ENCODE data around the gene TLK2.
"Not testable (repeated sequence)": the region's sequence is repeated elsewhere in the genome, so short reads cannot be mapped to it uniquely, and the experiment has no call there.

Gene TLK2

DNA sequence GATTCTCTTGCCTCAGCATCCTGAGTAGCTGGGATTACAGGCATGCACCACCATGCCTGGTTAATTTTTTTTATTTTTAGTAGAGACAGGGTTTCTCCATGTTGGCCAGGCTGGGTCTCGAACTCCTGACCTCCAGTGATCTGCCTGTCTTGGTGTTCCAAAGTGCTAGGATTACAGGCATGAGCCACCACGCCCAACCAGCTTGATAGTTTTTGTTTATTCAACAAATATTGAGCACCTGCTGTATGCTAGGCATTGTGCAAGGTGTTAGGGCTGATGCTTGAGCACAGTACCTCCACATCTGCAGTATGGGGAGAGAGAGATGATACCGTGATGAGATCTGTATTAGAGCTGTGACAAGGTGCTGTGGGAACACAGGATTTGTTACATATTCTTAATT, 3.9 kb downstream of the TLK2 start:
- H3K27ac ChIP-seq (ENCODE audit: low read depth, low read length); H3K4me1 ChIP-seq (ENCODE audit: control insufficient read depth in 1 of 2, insufficient read depth in 2 of 2, low read length in 2 of 2); H3K9me3 ChIP-seq (ENCODE audit: control insufficient read depth in 1 of 2, low read length in 2 of 2); H3K4me3 ChIP-seq (ENCODE audit: low read depth in 1 of 2, low read length in 2 of 2); H3K9ac ChIP-seq (ENCODE audit: low read depth in 1 of 2, low read length in 2 of 2); H3K36me3 ChIP-seq (ENCODE audit: control insufficient read depth in 1 of 2, insufficient read depth in 2 of 2, low read length in 2 of 2); H3K27me3 ChIP-seq (ENCODE audit: control insufficient read depth in 1 of 2, insufficient read depth in 2 of 2, low read length in 2 of 2): not testable (repeated sequence)

DNA sequence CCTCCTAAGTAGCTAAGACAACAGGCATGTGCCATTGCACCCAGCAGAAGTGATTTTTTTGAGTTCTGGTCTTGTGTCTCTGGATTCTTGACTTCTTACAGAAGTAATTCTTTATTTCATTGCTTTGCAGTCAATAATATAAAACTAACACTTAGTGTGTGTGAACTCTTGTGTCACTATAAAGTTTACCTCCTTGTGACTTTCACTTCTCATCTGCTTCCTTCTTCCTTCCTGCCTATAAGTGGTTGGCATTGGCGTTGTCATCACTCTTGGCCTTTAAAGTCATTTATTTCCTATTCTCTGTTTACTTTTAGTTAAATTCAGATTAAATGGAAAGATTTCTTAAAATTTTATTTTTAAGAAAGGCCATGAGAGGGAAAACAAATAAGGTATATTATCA, 12.4 kb downstream of the TLK2 start:
- not testable (repeated sequence) for H3K9ac ChIP-seq (ENCODE audit: low read depth in 1 of 2, low read length in 2 of 2); H3K4me3 ChIP-seq (ENCODE audit: low read depth in 1 of 2, low read length in 2 of 2); H3K4me1 ChIP-seq (ENCODE audit: control insufficient read depth in 1 of 2, insufficient read depth in 2 of 2, low read length in 2 of 2); H3K9me3 ChIP-seq (ENCODE audit: control insufficient read depth in 1 of 2, low read length in 2 of 2); H3K36me3 ChIP-seq (ENCODE audit: control insufficient read depth in 1 of 2, insufficient read depth in 2 of 2, low read length in 2 of 2); H3K27ac ChIP-seq (ENCODE audit: low read depth, low read length); H3K27me3 ChIP-seq (ENCODE audit: control insufficient read depth in 1 of 2, insufficient read depth in 2 of 2, low read length in 2 of 2)

DNA sequence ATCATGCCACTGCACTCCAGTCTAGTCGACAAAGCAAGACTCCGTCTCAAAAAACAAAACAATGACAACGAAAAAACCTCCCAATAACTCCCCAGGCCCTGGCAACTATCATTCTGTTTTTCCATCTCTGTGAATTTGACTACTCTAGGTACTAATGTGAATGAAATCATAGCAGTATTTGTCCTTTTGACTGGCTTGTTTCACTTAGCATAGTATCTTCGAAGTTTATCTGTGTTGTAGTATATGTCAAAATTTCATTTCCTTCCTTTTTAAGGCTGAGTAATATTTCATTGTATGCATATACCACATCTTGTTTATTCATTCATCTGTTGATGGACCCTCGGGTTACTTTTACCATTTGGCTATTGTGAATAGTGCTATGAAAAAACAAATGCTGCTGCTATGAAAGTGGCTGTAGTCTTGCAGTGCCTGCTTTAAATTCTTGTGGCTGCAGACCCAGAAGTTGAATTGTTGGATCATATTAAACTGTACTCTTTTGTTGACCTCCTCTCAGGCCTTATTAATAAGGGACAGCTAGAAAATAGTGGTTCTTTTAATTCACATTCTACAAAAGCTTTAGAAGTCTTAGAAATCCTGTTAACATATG, 14.5 kb downstream of the TLK2 start:
- H3K27me3 ChIP-seq (ENCODE audit: control insufficient read depth in 1 of 2, insufficient read depth in 2 of 2, low read length in 2 of 2); H3K9ac ChIP-seq (ENCODE audit: low read depth in 1 of 2, low read length in 2 of 2); H3K9me3 ChIP-seq (ENCODE audit: control insufficient read depth in 1 of 2, low read length in 2 of 2); H3K36me3 ChIP-seq (ENCODE audit: control insufficient read depth in 1 of 2, insufficient read depth in 2 of 2, low read length in 2 of 2); H3K27ac ChIP-seq (ENCODE audit: low read depth, low read length); H3K4me3 ChIP-seq (ENCODE audit: low read depth in 1 of 2, low read length in 2 of 2); H3K4me1 ChIP-seq (ENCODE audit: control insufficient read depth in 1 of 2, insufficient read depth in 2 of 2, low read length in 2 of 2): not testable (repeated sequence)

GRCh38 chr17:62494073-62494472, 15.4 kb downstream of the TLK2 start:
- not testable (repeated sequence) for H3K4me3 ChIP-seq (ENCODE audit: low read depth in 1 of 2, low read length in 2 of 2)

GRCh38 chr17:62496344-62496743, 17.7 kb downstream of the TLK2 start:
- not testable (repeated sequence) for H3K36me3 ChIP-seq (ENCODE audit: control insufficient read depth in 1 of 2, insufficient read depth in 2 of 2, low read length in 2 of 2); H3K9me3 ChIP-seq (ENCODE audit: control insufficient read depth in 1 of 2, low read length in 2 of 2); H3K27ac ChIP-seq (ENCODE audit: low read depth, low read length); H3K27me3 ChIP-seq (ENCODE audit: control insufficient read depth in 1 of 2, insufficient read depth in 2 of 2, low read length in 2 of 2); H3K4me1 ChIP-seq (ENCODE audit: control insufficient read depth in 1 of 2, insufficient read depth in 2 of 2, low read length in 2 of 2); H3K4me3 ChIP-seq (ENCODE audit: low read depth in 1 of 2, low read length in 2 of 2); H3K9ac ChIP-seq (ENCODE audit: low read depth in 1 of 2, low read length in 2 of 2)

More at GRCh38 chr17:62494073-62494472, 15.4 kb downstream of the TLK2 start:
- not testable (repeated sequence) for H3K36me3 ChIP-seq (ENCODE audit: control insufficient read depth in 1 of 2, insufficient read depth in 2 of 2, low read length in 2 of 2); H3K27ac ChIP-seq (ENCODE audit: low read depth, low read length); H3K9ac ChIP-seq (ENCODE audit: low read depth in 1 of 2, low read length in 2 of 2); H3K4me1 ChIP-seq (ENCODE audit: control insufficient read depth in 1 of 2, insufficient read depth in 2 of 2, low read length in 2 of 2); H3K27me3 ChIP-seq (ENCODE audit: control insufficient read depth in 1 of 2, insufficient read depth in 2 of 2, low read length in 2 of 2); H3K9me3 ChIP-seq (ENCODE audit: control insufficient read depth in 1 of 2, low read length in 2 of 2)

DNA sequence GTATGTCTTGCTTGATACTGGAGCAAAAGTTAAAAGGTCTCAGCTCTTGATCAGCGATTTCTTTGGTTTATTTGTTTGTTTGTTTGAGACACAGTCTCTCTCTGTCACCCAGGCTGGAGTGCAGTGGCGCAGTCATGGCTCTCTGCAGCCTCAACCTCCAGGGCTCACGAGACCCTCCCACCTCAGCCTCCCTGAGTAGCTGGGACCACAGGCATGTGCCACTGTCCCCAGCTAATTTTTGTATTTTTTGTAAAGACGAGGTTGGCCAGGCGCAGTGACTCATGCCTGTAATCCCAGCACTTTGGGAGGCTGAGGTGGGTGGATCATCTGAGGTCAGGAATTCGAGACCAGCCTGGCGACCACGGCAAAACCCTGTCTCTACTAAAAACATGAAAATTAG, 20.2 kb downstream of the TLK2 start:
- not testable (repeated sequence) for H3K9me3 ChIP-seq (ENCODE audit: control insufficient read depth in 1 of 2, low read length in 2 of 2); H3K4me1 ChIP-seq (ENCODE audit: control insufficient read depth in 1 of 2, insufficient read depth in 2 of 2, low read length in 2 of 2); H3K27me3 ChIP-seq (ENCODE audit: control insufficient read depth in 1 of 2, insufficient read depth in 2 of 2, low read length in 2 of 2); H3K36me3 ChIP-seq (ENCODE audit: control insufficient read depth in 1 of 2, insufficient read depth in 2 of 2, low read length in 2 of 2); H3K9ac ChIP-seq (ENCODE audit: low read depth in 1 of 2, low read length in 2 of 2); H3K4me3 ChIP-seq (ENCODE audit: low read depth in 1 of 2, low read length in 2 of 2); H3K27ac ChIP-seq (ENCODE audit: low read depth, low read length)

- not testable (repeated sequence) for H3K9me3 ChIP-seq (ENCODE audit: control insufficient read depth in 1 of 2, low read length in 2 of 2); H3K9ac ChIP-seq (ENCODE audit: low read depth in 1 of 2, low read length in 2 of 2); H3K36me3 ChIP-seq (ENCODE audit: control insufficient read depth in 1 of 2, insufficient read depth in 2 of 2, low read length in 2 of 2); H3K4me1 ChIP-seq (ENCODE audit: control insufficient read depth in 1 of 2, insufficient read depth in 2 of 2, low read length in 2 of 2); H3K27me3 ChIP-seq (ENCODE audit: control insufficient read depth in 1 of 2, insufficient read depth in 2 of 2, low read length in 2 of 2); H3K4me3 ChIP-seq (ENCODE audit: low read depth in 1 of 2, low read length in 2 of 2); H3K27ac ChIP-seq (ENCODE audit: low read depth, low read length)
These were observed 21.8 kb downstream of the TLK2 start for GRCh38 chr17:62500463-62500862.

GRCh38 chr17:62504857-62505256, 26.2 kb downstream of the TLK2 start:
- H3K4me3 ChIP-seq (ENCODE audit: low read depth in 1 of 2, low read length in 2 of 2); H3K36me3 ChIP-seq (ENCODE audit: control insufficient read depth in 1 of 2, insufficient read depth in 2 of 2, low read length in 2 of 2): not testable (repeated sequence)

GRCh38 chr17:62507191-62507836, 28.7 kb downstream of the TLK2 start:
- H3K9ac ChIP-seq (ENCODE audit: low read depth in 1 of 2, low read length in 2 of 2); H3K4me3 ChIP-seq (ENCODE audit: low read depth in 1 of 2, low read length in 2 of 2): not testable (repeated sequence)

More at GRCh38 chr17:62504857-62505256, 26.2 kb downstream of the TLK2 start:
- H3K27ac ChIP-seq (ENCODE audit: low read depth, low read length); H3K9ac ChIP-seq (ENCODE audit: low read depth in 1 of 2, low read length in 2 of 2); H3K9me3 ChIP-seq (ENCODE audit: control insufficient read depth in 1 of 2, low read length in 2 of 2); H3K4me1 ChIP-seq (ENCODE audit: control insufficient read depth in 1 of 2, insufficient read depth in 2 of 2, low read length in 2 of 2); H3K27me3 ChIP-seq (ENCODE audit: control insufficient read depth in 1 of 2, insufficient read depth in 2 of 2, low read length in 2 of 2): not testable (repeated sequence)

GRCh38 chr17:62510247-62510819, 31.7 kb downstream of the TLK2 start:
- H3K36me3 ChIP-seq (ENCODE audit: control insufficient read depth in 1 of 2, insufficient read depth in 2 of 2, low read length in 2 of 2); H3K9me3 ChIP-seq (ENCODE audit: control insufficient read depth in 1 of 2, low read length in 2 of 2); H3K4me3 ChIP-seq (ENCODE audit: low read depth in 1 of 2, low read length in 2 of 2); H3K9ac ChIP-seq (ENCODE audit: low read depth in 1 of 2, low read length in 2 of 2); H3K27ac ChIP-seq (ENCODE audit: low read depth, low read length); H3K27me3 ChIP-seq (ENCODE audit: control insufficient read depth in 1 of 2, insufficient read depth in 2 of 2, low read length in 2 of 2); H3K4me1 ChIP-seq (ENCODE audit: control insufficient read depth in 1 of 2, insufficient read depth in 2 of 2, low read length in 2 of 2): not testable (repeated sequence)

More at GRCh38 chr17:62507191-62507836, 28.7 kb downstream of the TLK2 start:
- H3K27ac ChIP-seq (ENCODE audit: low read depth, low read length); H3K27me3 ChIP-seq (ENCODE audit: control insufficient read depth in 1 of 2, insufficient read depth in 2 of 2, low read length in 2 of 2); H3K4me1 ChIP-seq (ENCODE audit: control insufficient read depth in 1 of 2, insufficient read depth in 2 of 2, low read length in 2 of 2); H3K9me3 ChIP-seq (ENCODE audit: control insufficient read depth in 1 of 2, low read length in 2 of 2); H3K36me3 ChIP-seq (ENCODE audit: control insufficient read depth in 1 of 2, insufficient read depth in 2 of 2, low read length in 2 of 2): not testable (repeated sequence)
